ENCODE measurements around the gene LRP4. TPM values are rescaled to one million over a fixed set of nuclear protein-coding genes. Genes with fewer than 3 reads are reported as not detected.

LRP4 gene
- total and polyA plus RNA-seq, 2 of the 4 experiments (the other 2 are of a cell fraction), result 4.1 to 5.8 TPM

GRCh38 chr11:46900091-46900746, 18.1 kb downstream of the LRP4 start:
- Histone ChIP-seq H3K27ac (ENCODE audit: insufficient read depth, low read length) (no peak overlapping the region), H3K27me3 (ENCODE audit: control insufficient read depth, insufficient read depth, low read length) (no peaks in the 10 kb centered on the region), H3K4me2 (ENCODE audit: low read depth, low read length) (no peak overlapping the region), H2AK9ac (replicated peaks; ENCODE audit: low read depth, low read length, poor library complexity) (no peak overlapping the region), H3K14ac (replicated peaks; ENCODE audit: low read depth, low read length) (no peak overlapping the region), H4K20me1 (ENCODE audit: insufficient read depth, low read length) (no peaks in the 10 kb centered on the region), H3K56ac (ENCODE audit: extremely low read depth, insufficient read depth, low read length) (no peak overlapping the region), H2AK5ac (ENCODE audit: low read depth, low read length) (no peak overlapping the region), H4K8ac (ENCODE audit: low read depth in 2 of 2, low read length in 2 of 2) (no peak overlapping the region), H3K4me1 (ENCODE audit: control insufficient read depth, insufficient read depth, low read length) (no peaks in the 10 kb centered on the region), H2BK20ac (ENCODE audit: low read depth, low read length) (no peak overlapping the region), H3K23ac (ENCODE audit: low read depth, low read length) (no peak overlapping the region), H3K79me1 (ENCODE audit: low read depth in 1 of 2, low read length in 2 of 2) (no peaks in the 10 kb centered on the region), H3K36me3 (ENCODE audit: control insufficient read depth, insufficient read depth, low read length) (peaks cover 5% of the 10 kb centered on the region; the same call in 1 of the 2 replicates), H2BK120ac (ENCODE audit: low read depth, low read length) (no peak overlapping the region), H3K9me1 (ENCODE audit: insufficient read depth, low read length) (peaks cover 6% of the 10 kb centered on the region; the same call in 1 of the 2 replicates), H3K9ac (ENCODE audit: low read depth, low read length) (no peak overlapping the region), H2BK5ac (ENCODE audit: low read depth, low read length, poor library complexity, severe bottlenecking) (no peak overlapping the region), H4K5ac (ENCODE audit: low read depth, low read length) (no peak overlapping the region), H2BK15ac (ENCODE audit: low read depth, low read length) (no peak overlapping the region), H2AFZ (replicated peaks; ENCODE audit: low read length, poor library complexity) (no peak overlapping the region), H3K9me3 (ENCODE audit: control insufficient read depth, insufficient read depth, low read length) (no peaks in the 10 kb centered on the region), H3K18ac (ENCODE audit: low read depth, low read length) (no peak overlapping the region), H3K4ac (ENCODE audit: low read depth, low read length) (no peak overlapping the region), H4K91ac (ENCODE audit: insufficient read depth, low read depth, low read length) (no peak overlapping the region), H3K4me3 (ENCODE audit: insufficient read depth, low read depth, low read length) (no peak overlapping the region)
- POLR2A ChIA-PET (ENCODE audit: unreplicated experiment), result no interaction called here
- 88% methylated on average over 3 of the region's 13 CpGs; no CpG with 5 or more reads in 1 of the 2 experiments for WGBS, 2 experiments (ENCODE audit: extremely low coverage in 2 of 2, insufficient read length in 1 of 2)
- DNase-seq (no peak), ATAC-seq (ENCODE audit: low read depth) (no peak)
- dilution Hi-C loops (cut with HindIII; ENCODE audit: low sequenced_read_pairs, unreplicated experiment) (no loop called here), in situ Hi-C loops (cut with MboI; ENCODE audit: low sequenced_read_pairs) (no loop called here), intact Hi-C loops (cut with micrococcal nuclease) (no loop called here)
- CTCF ChIA-PET, result interaction anchor here (0.8 kb wide), 1 partner anchor 253 kb away, joined by 3 read pairs; no protein-coding TSS in a partner anchor
- no peak for TF ChIP-seq SMC3 (IDR thresholded peaks at IDR 0.05; ENCODE audit: low read depth, low read length)
- TF ChIP-seq CHD1 (IDR thresholded peaks at IDR 0.05; ENCODE audit: low read depth, low read length), result no peak
- no peak for TF ChIP-seq MAFK (IDR thresholded peaks at IDR 0.05; ENCODE audit: low read depth, low read length)
- TF ChIP-seq MXI1 (IDR thresholded peaks at IDR 0.05; ENCODE audit: borderline replicate concordance, low read depth, low read length), result no peak
- BruUV-seq (replicated peaks), result no TSS peak
